Skeletal muscle tissue (tissue), 1 donor: ENCODE results near the gene DAGLA. TPM values are rescaled to one million over a fixed set of nuclear protein-coding genes. Genes with fewer than 3 reads are reported as not detected.

Experiments
- total RNA-seq: library from RNA; depleted of rRNA; stranded (reverse); fragments of >200 nt; gene quantifications from one replicate; pipeline ENCODE4 v1.2.3, GENCODE V29; 2014

DAGLA gene
- total RNA-seq, 1 donor from 2014 or later = 1.0 TPM

Other genes with a start within 250 kb of the DAGLA start
- gene LRRC10B, start 171.6 kb upstream of the DAGLA start, total RNA-seq = not detected
- gene SYT7, start 99.3 kb upstream of the DAGLA start, total RNA-seq = 1.6 TPM
- not detected for gene MYRF, start 72.2 kb downstream of the DAGLA start, total RNA-seq
- gene TMEM258, start 112.2 kb downstream of the DAGLA start, total RNA-seq = 118 TPM
- gene FEN1, start 112.5 kb downstream of the DAGLA start, total RNA-seq = 11.0 TPM
- gene FADS1, start 136.6 kb downstream of the DAGLA start, total RNA-seq = 16.2 TPM
- 41.2 TPM for gene FADS2, start 147.9 kb downstream of the DAGLA start, total RNA-seq
- 43.3 TPM for gene FADS3, start 211.2 kb downstream of the DAGLA start, total RNA-seq
- 9.4 TPM for gene RAB3IL1, start 237.2 kb downstream of the DAGLA start, total RNA-seq